ENCODE results near the gene APLP2. TPM values are rescaled to one million over a fixed set of nuclear protein-coding genes. Genes with fewer than 3 reads are reported as not detected.
A peak's percentile ranks its signal among the peaks of the same experiment; 100 is the strongest.
"Not testable (repeated sequence)": the region's sequence is repeated elsewhere in the genome, so short reads cannot be mapped to it uniquely, and the experiment has no call there.

The APLP2 gene
- total RNA-seq, 1 donor from 2014 or later: 297 TPM

- DNase-seq: no peak
- ATAC-seq: no peak
- intact Hi-C loops (cut with micrococcal nuclease): no loop called here
These were observed 17.0 kb downstream of the APLP2 start for GRCh38 chr11:130086669-130087068.

- intact Hi-C loops (cut with micrococcal nuclease): no loop called here
- DNase-seq (no peak), ATAC-seq (no peak)
These were observed 17.7 kb downstream of the APLP2 start for GRCh38 chr11:130087294-130087926.

- intact Hi-C loops (cut with micrococcal nuclease): no loop called here
- no peak for DNase-seq
- no peak for ATAC-seq
These were observed 18.5 kb downstream of the APLP2 start for GRCh38 chr11:130088217-130088616.

- DNase-seq (no peak), ATAC-seq (peak; percentile 83)
- intact Hi-C loops (cut with micrococcal nuclease): no loop called here
These were observed 19.4 kb downstream of the APLP2 start for GRCh38 chr11:130088919-130089673.

- intact Hi-C loops (cut with micrococcal nuclease): no loop called here
- DNase-seq (no peak), ATAC-seq (peak; percentile 49)
These were observed 20.0 kb downstream of the APLP2 start for GRCh38 chr11:130089674-130090073.

GRCh38 chr11:130090517-130090916 lies 20.8 kb downstream of the APLP2 start:
- ATAC-seq; intact Hi-C loops (cut with micrococcal nuclease): not testable (repeated sequence)

GRCh38 chr11:130091169-130091568 lies 21.5 kb downstream of the APLP2 start:
- DNase-seq; ATAC-seq; intact Hi-C loops (cut with micrococcal nuclease): not testable (repeated sequence)

More at GRCh38 chr11:130090517-130090916, 20.8 kb downstream of the APLP2 start:
- not testable (repeated sequence) for DNase-seq

GRCh38 chr11:130092661-130093060 lies 23.0 kb downstream of the APLP2 start:
- DNase-seq (no peak), ATAC-seq (no peak)
- intact Hi-C loops (cut with micrococcal nuclease): no loop called here

GRCh38 chr11:130094614-130095013 lies 24.9 kb downstream of the APLP2 start:
- intact Hi-C loops (cut with micrococcal nuclease): no loop called here
- ATAC-seq: peak; percentile 68
- no peak for DNase-seq

- DNase-seq (no peak), ATAC-seq (no peak)
- intact Hi-C loops (cut with micrococcal nuclease): no loop called here
These were observed 25.6 kb downstream of the APLP2 start for GRCh38 chr11:130095326-130095725.

- no peak for ATAC-seq
- intact Hi-C loops (cut with micrococcal nuclease): no loop called here
- DNase-seq: no peak
These were observed 26.3 kb downstream of the APLP2 start for GRCh38 chr11:130096042-130096441.

- intact Hi-C loops (cut with micrococcal nuclease): no loop called here
- ATAC-seq (no peak), DNase-seq (no peak)
These were observed 27.1 kb downstream of the APLP2 start for GRCh38 chr11:130096823-130097222.

GRCh38 chr11:130097285-130097684 lies 27.6 kb downstream of the APLP2 start:
- DNase-seq: no peak
- intact Hi-C loops (cut with micrococcal nuclease): no loop called here
- ATAC-seq: no peak

- DNase-seq (no peak), ATAC-seq (no peak)
- intact Hi-C loops (cut with micrococcal nuclease): no loop called here
These were observed 29.7 kb downstream of the APLP2 start for GRCh38 chr11:130099356-130099755.

- intact Hi-C loops (cut with micrococcal nuclease): no loop called here
These were observed 30.8 kb downstream of the APLP2 start for GRCh38 chr11:130100381-130101095.

GRCh38 chr11:130101661-130102060 lies 32.0 kb downstream of the APLP2 start:
- DNase-seq (no peak), ATAC-seq (no peak)
- intact Hi-C loops (cut with micrococcal nuclease): no loop called here

More at GRCh38 chr11:130100381-130101095, 30.8 kb downstream of the APLP2 start:
- DNase-seq (no peak), ATAC-seq (no peak)

- peak; percentile 32 for ATAC-seq
- DNase-seq: no peak
- intact Hi-C loops (cut with micrococcal nuclease): no loop called here
These were observed 32.9 kb downstream of the APLP2 start for GRCh38 chr11:130102301-130103249.

- intact Hi-C loops (cut with micrococcal nuclease): no loop called here
- DNase-seq (no peak), ATAC-seq (peak; percentile 80)
These were observed 33.7 kb downstream of the APLP2 start for GRCh38 chr11:130103296-130103814.

- ATAC-seq (no peak), DNase-seq (no peak)
- intact Hi-C loops (cut with micrococcal nuclease): no loop called here
These were observed 36.7 kb downstream of the APLP2 start for GRCh38 chr11:130106381-130106780.

Measured in left ventricle myocardium superior (tissue), 1 donor.